MG63 (cell line): Measurements from ENCODE around the gene FBLN1. TPM values are rescaled to one million over a fixed set of nuclear protein-coding genes. Genes with fewer than 3 reads are reported as not detected.
A peak's percentile ranks its signal among the peaks of the same experiment; 100 is the strongest.
"Not testable (repeated sequence)": the region's sequence is repeated elsewhere in the genome, so short reads cannot be mapped to it uniquely, and the experiment has no call there.

Experiments used
- DNase-seq: peaks from one replicate; pipeline ENCODE4 v3.0.0-alpha.2; 2020
- H3K27me3 ChIP-seq: fragments of 250-450 bp; sonication (Bioruptor Pico); 2 replicates; pipeline ENCODE4 v1.5.1; 2020; ENCODE audit warnings: mild to moderate bottlenecking, moderate library complexity
- H3K36me3 ChIP-seq: fragments of 250-450 bp; sonication (Bioruptor Pico); 2 replicates; pipeline ENCODE4 v1.5.1; 2020; ENCODE audit warnings: mild to moderate bottlenecking, moderate library complexity
- H3K4me3 ChIP-seq: fragments of 250-450 bp; sonication (Bioruptor Pico); 2 replicates; pipeline ENCODE4 v1.5.1; 2020; ENCODE audit warnings: mild to moderate bottlenecking, moderate library complexity
- H3K9me3 ChIP-seq: fragments of 250-450 bp; sonication (Bioruptor Pico); 2 replicates; pipeline ENCODE4 v1.5.1; 2020; ENCODE audit warnings: mild to moderate bottlenecking, moderate library complexity
- total RNA-seq: library from RNA; depleted of rRNA; stranded (reverse); fragments of >200 nt; shearing (Covaris generic); gene quantifications from 2 replicates; pipeline ENCODE4 v1.2.3, GENCODE V29; 2014; ENCODE audit warnings: low replicate concordance

Gene FBLN1
- total RNA-seq, 1 experiment from 2014 or later, result 42.9 TPM

DNA sequence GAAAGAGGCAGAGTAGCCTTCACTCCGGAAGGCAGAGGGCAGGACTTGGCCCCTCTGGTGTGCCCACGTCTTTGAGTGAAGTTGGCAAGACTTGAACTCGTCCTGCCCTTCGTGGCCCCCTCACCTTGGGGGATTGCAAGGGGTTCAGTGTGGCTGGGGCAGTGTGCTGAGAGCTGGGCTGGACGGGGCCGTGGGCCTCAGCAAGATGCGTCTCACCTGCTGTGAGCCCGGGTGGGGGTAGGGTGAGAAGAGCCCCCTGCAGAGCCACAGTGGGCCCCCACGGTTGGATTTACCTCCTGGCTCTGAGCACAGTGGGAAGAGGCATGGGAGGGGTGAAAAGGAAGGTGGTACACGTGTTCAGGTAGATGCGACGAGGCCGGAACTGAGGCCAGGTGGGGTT, 87.6 kb downstream of the FBLN1 start:
- Histone ChIP-seq H3K9me3 (no peaks in the 10 kb centered on the region), H3K27me3 (no peaks in the 10 kb centered on the region), H3K4me3 (no peak overlapping the region), H3K36me3 (no peaks in the 10 kb centered on the region; the same call in 1 of the 2 replicates)
- DNase-seq, result no peak

DNA sequence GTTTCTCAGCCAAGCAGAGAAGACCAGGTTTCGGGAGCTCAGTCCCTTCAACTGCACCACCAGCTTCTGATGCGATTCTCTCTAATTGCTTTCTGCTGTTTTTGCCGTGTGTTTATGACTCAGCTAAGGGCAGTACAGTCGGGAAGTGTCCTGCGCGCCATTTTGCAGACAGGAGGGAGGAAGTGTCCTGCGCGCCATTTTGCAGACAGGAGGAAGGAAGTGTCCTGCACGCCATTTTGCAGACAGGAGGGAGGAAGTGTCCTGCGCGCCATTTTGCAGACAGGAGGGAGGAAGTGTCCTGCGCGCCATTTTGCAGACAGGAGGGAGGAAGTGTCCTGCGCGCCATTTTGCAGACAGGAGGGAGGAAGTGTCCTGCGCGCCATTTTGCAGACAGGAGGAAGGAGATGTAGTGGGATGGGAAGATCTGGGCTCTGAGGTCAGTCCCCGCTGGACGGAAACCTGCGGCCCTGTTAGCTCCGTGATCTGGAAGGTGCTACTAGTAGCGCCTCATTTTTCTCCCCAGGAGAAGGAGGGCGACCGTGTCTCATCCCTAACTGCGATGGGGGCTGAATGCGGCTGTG, 89.0 kb downstream of the FBLN1 start:
- not testable (repeated sequence) for DNase-seq, H3K4me3 ChIP-seq, H3K36me3 ChIP-seq, H3K27me3 ChIP-seq, H3K9me3 ChIP-seq

DNA sequence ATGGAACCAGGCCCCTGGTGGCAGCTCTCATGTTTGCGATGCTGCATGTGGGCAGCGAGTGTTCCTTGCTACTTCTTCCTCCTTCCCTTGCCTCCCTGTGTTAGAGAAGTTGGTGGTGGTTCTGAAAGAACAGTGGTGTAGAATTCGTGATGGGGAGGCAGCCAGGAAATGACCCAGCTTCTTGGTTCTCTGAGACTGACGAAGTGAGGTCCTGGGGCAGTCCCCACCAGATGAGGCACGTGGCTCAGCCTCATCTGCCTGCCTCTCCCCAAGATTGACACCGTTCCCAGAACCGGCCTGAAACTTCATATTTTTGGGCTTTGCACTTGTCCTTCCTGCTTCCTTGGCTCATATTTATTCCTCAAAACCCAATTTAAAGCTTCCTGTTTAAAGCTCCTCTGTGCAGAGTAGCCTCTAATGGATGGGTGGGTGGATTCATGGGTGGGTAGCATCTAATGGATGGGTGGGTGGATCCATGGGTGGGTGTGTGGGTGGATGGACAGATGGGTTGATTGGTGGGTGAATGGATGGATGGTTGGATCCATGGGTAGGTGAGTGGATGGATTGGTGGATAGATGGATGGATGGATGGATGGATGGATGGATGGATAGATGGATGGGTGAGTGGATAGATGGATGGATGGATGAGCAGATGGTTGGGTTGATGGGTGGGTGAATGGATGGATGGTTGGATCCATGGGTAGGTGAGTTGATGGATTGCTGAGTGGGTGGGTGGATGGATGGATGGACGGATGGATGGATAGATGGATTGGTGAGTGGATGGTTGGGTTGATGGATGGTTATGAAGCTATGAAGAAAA, 91.6 kb downstream of the FBLN1 start:
- no peak for DNase-seq
- no peaks in the 10 kb centered on the region for H3K27me3 ChIP-seq
- H3K4me3 ChIP-seq, result no peak overlapping the region
- H3K36me3 ChIP-seq, result no peaks in the 10 kb centered on the region; the same call in 1 of the 2 replicates
- H3K9me3 ChIP-seq, result no peaks in the 10 kb centered on the region

DNA sequence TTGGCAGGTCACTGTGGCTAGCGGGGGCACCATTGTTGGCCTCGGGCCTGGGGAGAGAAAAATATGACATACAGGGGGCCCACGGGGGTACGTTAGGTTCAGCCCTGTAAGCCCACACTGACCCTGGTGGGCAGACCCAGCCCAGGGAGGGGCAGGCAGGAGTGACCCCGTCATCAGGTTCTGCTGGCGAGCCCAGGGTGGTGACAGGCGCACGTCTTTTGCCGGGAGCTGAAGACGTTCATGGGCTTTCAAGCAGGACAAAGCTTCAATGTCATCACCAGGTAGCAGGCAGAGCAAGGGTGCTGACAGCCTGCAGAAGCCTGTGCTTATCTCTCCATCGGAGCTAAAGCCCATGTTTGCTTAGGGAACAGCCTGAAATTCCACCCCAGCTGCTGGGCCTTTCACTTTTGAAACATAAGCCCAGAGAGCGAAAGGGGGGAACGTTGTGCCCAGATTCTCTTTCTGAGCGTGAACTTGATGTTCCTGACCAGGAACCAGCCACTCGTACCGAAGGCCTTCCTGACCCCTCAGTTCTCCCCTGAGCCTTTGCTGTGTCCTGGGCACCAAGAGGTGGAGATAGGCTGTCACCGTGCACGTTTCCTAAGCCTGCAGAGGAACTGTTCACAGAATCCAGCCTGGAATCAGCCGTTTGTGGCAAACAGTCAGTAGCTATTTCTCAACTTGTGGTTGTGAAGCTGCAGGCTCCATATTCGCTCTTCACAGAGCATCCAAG, 94.9 kb downstream of the FBLN1 start:
- Histone ChIP-seq H3K4me3 (no peak overlapping the region), H3K27me3 (no peaks in the 10 kb centered on the region), H3K9me3 (no peaks in the 10 kb centered on the region), H3K36me3 (peaks cover 3% of the 10 kb centered on the region; the same call in 1 of the 2 replicates)
- no peak for DNase-seq

DNA sequence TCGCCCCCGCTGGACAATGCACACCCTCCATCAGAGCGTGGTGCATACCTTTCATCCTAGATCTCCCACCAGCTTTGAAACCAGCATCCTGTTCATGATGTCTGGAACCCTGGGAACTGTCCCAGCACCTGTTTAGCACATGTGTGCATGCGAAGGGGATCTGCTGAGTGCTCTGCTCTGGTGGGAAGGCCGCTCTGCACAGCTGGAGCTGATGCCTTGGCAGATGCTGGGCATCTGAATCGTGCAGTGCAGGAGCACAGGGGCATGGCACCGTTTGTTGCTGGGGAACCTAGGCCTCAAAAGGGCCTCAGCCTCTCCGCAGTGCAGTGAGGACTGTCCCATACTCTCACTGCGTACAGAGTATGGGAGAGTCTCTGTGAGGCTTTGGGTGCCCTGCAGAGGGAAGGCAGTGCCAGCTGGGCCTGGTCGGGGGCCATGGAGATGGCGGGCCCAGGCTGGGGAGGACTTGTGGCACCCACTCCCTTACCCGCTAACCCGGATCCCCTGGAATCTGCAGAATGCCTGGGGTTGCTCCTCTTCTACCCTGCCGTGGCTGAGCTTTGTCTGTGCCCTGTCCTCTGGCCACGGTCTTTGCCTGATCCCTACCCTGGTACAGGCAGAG, 96.0 kb downstream of the FBLN1 start:
- no peak for DNase-seq
- Histone ChIP-seq H3K9me3 (no peaks in the 10 kb centered on the region), H3K4me3 (no peak overlapping the region), H3K27me3 (no peaks in the 10 kb centered on the region), H3K36me3 (0 out of 2 replicates have a peak, but pooled peaks cover 3% of the 10 kb centered on the region)

DNA sequence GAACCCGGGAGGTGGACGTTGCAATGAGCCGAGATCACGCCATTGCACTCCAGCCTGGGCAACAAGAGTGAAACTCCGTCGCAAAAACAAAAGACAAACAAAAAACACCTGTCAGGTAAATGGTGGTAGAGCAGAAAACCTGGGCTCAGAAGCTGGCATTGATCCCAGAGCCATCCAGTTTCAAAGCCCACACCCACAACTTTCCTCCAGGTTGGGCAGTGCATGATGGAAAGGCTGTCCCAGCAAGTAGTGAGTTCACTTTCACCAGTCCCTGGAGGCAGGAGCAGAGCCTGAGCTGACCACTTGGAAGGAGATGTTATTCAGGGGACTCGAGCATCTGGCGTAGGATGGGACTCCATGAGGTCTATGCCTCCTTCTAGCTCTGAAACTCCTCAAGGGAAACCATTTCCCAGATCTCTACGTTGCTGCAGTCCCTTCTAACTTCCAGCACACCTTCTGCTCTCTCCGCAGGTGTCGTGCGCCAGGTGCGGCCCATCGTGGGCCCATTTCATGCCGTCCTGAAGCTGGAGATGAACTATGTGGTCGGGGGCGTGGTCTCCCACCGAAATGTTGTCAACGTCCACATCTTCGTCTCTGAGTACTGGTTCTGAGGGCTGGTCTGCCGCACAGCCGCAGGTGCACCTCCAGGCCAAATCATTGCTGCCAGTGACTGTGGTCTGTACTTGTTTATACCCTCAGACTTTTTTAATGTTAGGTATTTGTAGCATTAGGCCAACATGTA, 97.3 kb downstream of the FBLN1 start:
- no peaks in the 10 kb centered on the region for H3K9me3 ChIP-seq
- H3K36me3 ChIP-seq, result 0 out of 2 replicates have a peak, but pooled peaks cover 3% of the 10 kb centered on the region
- H3K4me3 ChIP-seq, result no peak overlapping the region
- no peak for DNase-seq
- H3K27me3 ChIP-seq, result no peaks in the 10 kb centered on the region

DNA sequence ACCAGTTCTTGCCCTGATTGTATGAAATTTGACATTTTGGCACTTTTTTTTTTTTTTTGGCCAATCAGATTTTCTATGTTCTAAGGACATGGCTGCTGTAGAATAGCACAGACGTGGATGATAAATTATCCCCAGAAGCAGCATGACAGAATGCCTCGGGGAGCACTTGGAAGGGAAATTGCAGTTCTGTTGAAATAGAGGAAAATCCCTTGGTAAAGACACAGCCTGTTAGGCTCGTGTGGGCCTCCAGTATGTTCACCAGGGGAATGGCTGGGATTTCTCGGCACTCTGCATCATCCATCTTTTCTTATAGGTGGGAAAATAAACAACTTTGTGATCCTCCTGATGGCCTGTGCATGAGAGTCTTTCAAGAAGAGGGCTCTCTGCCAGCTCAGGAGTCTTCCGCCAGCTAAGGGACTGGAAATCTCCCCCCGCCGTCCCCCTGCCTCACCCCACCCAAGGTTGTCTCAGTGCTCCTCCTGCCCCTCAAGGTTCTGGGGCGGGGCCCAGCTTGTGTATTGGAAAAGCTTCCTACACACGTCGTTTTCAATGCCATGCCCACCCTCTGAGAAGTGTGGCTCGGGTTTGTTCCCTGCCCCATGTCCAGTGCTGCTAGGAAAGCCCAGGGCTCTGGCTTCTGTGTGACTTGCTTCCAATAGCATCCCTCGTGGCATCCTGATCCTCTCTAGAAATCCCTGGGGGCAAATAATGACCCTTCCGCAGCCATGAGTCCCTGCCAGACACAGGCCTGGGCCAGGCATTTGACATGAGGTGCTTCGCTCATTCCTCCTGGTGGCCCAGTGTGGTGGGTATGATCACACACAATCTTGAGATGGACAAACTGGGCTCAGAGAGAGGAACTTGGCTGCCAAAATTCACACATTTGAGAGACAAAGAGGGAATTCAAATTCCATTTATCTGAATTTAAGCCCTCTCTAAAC, 98.4 kb downstream of the FBLN1 start:
- 0 out of 2 replicates have a peak, but pooled peaks cover 3% of the 10 kb centered on the region for H3K36me3 ChIP-seq
- no peak for DNase-seq
- H3K4me3 ChIP-seq, result no peak overlapping the region
- H3K9me3 ChIP-seq, result no peaks in the 10 kb centered on the region
- no peaks in the 10 kb centered on the region for H3K27me3 ChIP-seq

DNA sequence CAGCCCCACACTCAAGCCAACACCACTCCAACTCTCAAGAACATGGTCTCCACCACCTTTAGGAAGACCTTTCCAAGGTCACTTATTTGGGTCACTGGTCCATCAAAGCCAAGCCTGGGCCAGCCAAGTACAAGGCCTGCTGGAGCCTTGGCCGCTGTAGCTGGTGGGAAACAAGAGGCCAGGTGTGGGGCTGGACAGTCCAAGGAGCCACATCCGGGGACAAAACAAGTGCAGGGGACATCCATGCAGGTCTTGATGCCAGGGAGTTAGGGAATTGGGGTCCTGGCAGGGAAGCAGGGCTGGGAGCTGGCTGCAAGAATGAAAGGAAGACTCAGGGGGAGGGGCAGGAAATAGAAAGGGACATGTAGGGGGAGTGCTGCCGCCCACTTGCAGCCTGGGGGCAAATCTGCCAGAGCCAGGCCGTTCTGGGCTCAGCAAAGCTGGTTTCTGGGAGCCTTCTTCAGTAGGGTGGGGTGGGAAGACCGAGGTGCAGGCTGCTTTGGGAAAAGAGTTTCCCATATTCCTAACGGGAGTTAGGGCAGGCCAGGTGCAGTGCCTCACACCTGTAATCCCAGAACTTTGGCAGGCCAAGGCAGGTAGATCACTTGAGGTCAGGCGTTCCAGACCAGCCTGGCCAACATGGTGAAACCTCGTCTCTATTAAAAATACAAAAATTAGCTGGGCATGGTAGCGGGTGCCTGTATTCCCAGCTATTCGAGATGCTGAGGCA, 99.5 kb downstream of the FBLN1 start:
- Histone ChIP-seq H3K4me3 (no peak overlapping the region), H3K27me3 (no peaks in the 10 kb centered on the region), H3K9me3 (no peaks in the 10 kb centered on the region), H3K36me3 (0 out of 2 replicates have a peak, but pooled peaks cover 3% of the 10 kb centered on the region)
- no peak for DNase-seq

DNA sequence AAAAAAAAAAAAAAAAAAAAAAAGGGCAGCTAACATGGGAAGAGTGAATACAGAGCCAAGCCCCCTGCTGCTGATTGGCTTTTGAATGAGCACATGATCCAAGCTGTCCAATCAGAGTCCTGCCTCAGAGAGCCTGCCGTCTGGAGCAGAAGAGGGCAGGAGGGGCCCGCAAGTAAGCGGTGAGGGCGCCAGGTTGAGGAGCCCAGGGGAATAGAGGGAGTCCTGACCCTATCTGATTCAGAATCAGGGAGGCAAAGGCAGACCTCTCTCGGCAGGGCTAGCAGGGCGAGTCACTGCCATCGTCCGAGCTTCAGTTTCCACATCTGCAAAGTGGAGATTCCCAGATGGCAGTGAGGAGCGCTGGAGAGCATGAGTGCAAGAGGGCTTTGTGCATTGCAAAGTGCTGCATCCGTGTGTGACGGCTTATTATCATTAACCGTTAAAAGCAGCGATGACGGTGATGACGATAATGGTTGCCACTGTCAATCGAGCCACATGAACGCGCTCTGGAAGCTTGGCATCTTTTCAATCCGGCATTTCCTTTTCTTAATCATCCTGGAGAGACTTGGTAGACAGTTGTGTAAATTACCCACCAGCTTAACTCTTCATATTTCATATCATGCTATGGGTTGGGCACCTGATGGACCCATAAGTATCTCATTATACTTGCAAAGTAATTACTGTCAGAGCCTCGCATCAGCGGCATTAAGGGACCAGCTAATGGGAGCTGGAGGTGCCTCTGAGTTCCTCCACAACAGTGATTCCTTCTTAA, 100.3 kb downstream of the FBLN1 start:
- peak overlapping the region; percentile 35 for H3K4me3 ChIP-seq
- 0 out of 2 replicates have a peak, but pooled peaks cover 3% of the 10 kb centered on the region for H3K36me3 ChIP-seq
- H3K27me3 ChIP-seq, result no peaks in the 10 kb centered on the region
- no peaks in the 10 kb centered on the region for H3K9me3 ChIP-seq
- peak; percentile 74 for DNase-seq

DNA sequence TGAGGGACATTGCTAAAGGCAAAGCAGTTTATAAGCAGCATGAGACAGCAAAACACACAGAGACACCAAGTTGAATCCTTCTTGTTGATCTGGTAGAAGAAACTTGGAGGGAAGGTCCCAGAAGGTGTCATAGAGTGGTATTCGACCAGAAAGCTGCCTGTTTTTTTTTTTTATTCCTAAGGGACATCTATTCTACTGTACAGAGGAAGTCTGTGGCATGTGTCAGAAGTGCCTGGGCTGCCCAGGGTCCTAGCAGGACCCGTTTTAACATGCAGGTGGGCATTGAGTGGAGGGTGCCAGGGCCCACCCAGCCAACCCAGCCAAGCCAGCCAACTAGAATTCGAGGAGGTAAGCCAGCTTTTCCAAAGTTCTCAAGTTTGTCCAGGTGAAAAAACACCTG, 100.9 kb downstream of the FBLN1 start:
- H3K27me3 ChIP-seq, result no peaks in the 10 kb centered on the region
- no peak overlapping the region for H3K4me3 ChIP-seq
- no peaks in the 10 kb centered on the region for H3K9me3 ChIP-seq
- 0 out of 2 replicates have a peak, but pooled peaks cover 3% of the 10 kb centered on the region for H3K36me3 ChIP-seq
- DNase-seq, result no peak

DNA sequence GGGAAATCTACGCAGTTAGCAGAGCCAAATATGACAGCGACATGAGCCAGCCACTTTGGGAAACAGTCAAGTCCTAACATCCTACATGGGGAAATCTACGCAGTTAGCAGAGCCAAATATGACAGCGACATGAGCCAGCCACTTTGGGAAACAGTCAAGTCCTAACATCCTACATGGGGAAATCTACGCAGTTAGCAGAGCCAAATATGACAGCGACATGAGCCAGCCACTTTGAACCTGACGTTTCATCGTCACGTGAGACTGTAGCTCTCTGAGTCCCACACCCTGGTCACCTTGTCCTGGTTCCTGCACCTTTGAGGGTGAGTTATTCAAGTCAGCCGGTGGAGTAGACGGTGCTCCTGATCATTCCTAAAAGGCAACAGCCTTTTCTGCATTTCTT, 105.4 kb downstream of the FBLN1 start:
- not testable (repeated sequence) for H3K36me3 ChIP-seq, H3K4me3 ChIP-seq, H3K9me3 ChIP-seq, H3K27me3 ChIP-seq
- peak; percentile 20 for DNase-seq

DNA sequence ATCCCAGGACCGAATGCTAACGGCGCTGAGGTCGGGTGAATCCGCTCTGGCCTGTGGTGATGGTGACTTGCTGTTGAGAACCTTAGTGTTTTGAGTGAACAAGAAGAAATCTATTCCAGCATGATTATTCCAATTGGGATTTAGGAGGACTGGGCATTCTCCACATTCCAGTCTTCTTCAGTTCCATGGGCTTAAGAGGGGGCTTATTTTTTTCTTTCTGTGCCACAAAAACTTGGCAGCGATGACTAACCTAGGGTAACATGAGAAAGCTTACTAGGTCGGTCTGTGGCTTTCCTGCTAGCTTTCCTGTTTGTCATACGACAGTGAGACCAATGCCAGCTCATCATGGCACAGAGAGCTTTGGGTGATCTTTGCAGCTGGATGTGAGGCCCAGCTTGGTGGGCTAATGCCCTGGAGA, 106.1 kb downstream of the FBLN1 start:
- Histone ChIP-seq H3K36me3 (no peaks in the 10 kb centered on the region), H3K27me3 (no peaks in the 10 kb centered on the region), H3K9me3 (no peaks in the 10 kb centered on the region), H3K4me3 (no peak overlapping the region)
- DNase-seq, result peak; percentile 73

DNA sequence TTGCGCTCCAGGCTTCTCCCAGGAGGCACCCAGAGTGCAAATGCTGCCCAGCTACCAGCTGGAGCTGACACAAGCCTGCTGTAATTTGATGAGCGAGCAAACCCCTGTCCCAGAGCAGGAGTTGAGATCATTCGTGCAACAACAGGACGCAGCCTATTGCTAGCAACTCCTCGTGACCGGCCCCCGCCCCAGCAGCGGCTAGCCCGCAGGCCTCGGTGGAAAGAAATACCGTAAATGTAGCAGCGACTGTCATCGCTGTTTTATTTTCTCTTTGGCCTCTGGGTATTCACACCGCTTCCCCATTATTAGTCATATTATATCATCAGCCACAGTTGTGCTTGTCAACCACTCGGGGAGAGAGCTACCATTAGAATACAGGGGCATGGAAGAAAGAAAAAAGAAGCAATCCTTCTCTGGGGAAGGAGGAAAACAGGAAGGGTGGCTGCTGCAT, 109.8 kb downstream of the FBLN1 start:
- peak; percentile 86 for DNase-seq
- Histone ChIP-seq H3K27me3 (no peaks in the 10 kb centered on the region), H3K36me3 (no peaks in the 10 kb centered on the region), H3K4me3 (peak overlapping the region; percentile 8), H3K9me3 (no peaks in the 10 kb centered on the region)

DNA sequence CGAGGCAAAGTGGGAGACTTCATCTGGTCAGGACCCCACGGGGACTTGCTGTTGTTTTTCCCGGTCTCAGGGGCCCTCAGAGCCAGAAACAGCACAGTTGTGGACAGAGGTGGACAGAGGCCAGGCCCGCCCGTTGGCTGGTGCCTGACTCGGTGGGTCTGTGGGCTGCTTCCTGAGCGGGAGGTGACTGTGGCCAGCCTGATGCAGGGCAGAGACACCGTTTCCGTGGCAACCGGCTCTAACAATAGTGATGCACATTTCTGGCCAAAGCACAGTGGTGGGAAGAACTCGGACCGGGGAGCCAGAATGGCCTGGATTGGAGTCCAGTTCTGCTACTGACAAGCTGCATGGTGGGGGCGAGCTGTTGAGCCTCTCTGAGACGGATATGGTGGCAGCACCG, 110.3 kb downstream of the FBLN1 start:
- H3K36me3 ChIP-seq, result no peaks in the 10 kb centered on the region
- peak; percentile 6 for DNase-seq

More for the DNA sequence above, 110.3 kb downstream of the FBLN1 start:
- Histone ChIP-seq H3K4me3 (no peak overlapping the region; the same call in 1 of the 2 replicates), H3K27me3 (no peaks in the 10 kb centered on the region), H3K9me3 (no peaks in the 10 kb centered on the region)
